Renal cortex interstitium (tissue), 15 donors: ENCODE data around the gene BSG. TPM values are rescaled to one million over a fixed set of nuclear protein-coding genes. Genes with fewer than 3 reads are reported as not detected.
A peak's percentile ranks its signal among the peaks of the same experiment; 100 is the strongest.

Experiments used
- DNase-seq, 11 donors: peaks; one replicate each; pipeline ENCODE4 v3.0.0-alpha.2; 2013; ENCODE audit warnings: low read depth in 9 of 11, low spot score in 4 of 11; ENCODE audit errors: extremely low read depth in 1 of 11
- long read RNA-seq, 16 experiments: transcript quantifications; one replicate each; lab custom pipeline, GENCODE V29; 2026
- polyA plus RNA-seq, 3 donors: library from polyadenylated mRNA; unstranded; fragments of 120-200 nt; gene quantifications; one replicate each; pipeline ENCODE4 v1.2.1, GENCODE V29; 2013; ENCODE audit not compliant: insufficient read length in 3 of 3

The BSG gene
- polyA plus RNA-seq, result 100 to 1,000 TPM; 359 to 541 (median 496) TPM
- long read RNA-seq, donor 1, transcript BSG-206 (3 exons, 582 nt), result major isoform, 6 of 215 reads
- long read RNA-seq, donor 1, partial matches to known transcripts, result 37 of 215 reads
- long read RNA-seq, donor 1, other reads (novel, unspliced or antisense), result 168 of 215 reads
- long read RNA-seq, donor 2, partial matches to known transcripts, result 36 of 214 reads
- long read RNA-seq, donor 2, other reads (novel, unspliced or antisense), result 172 of 214 reads
- long read RNA-seq, donor 3, transcript BSG-210 (2 exons, 611 nt), result minor isoform, 10 of 546 reads
- long read RNA-seq, donor 3, transcript BSG-206 (3 exons, 582 nt), result major isoform, 17 of 546 reads
- long read RNA-seq, donor 3, partial matches to known transcripts, result 150 of 546 reads
- long read RNA-seq, donor 3, other reads (novel, unspliced or antisense), result 369 of 546 reads
- long read RNA-seq, donor 4, transcript BSG-210 (2 exons, 611 nt), result minor isoform, 7 of 247 reads
- long read RNA-seq, donor 4, transcript BSG-206 (3 exons, 582 nt), result major isoform, 12 of 247 reads
- long read RNA-seq, donor 4, partial matches to known transcripts, result 43 of 247 reads
- long read RNA-seq, donor 4, other reads (novel, unspliced or antisense), result 185 of 247 reads
- long read RNA-seq, donor 5, result 0 reads
- long read RNA-seq, donor 6, transcript BSG-210 (2 exons, 611 nt), result major isoform, 9 of 325 reads
- long read RNA-seq, donor 6, transcript BSG-206 (3 exons, 582 nt), result minor isoform, 5 of 325 reads
- long read RNA-seq, donor 6, partial matches to known transcripts, result 71 of 325 reads
- long read RNA-seq, donor 6, other reads (novel, unspliced or antisense), result 239 of 325 reads
- long read RNA-seq, donor 7, transcript BSG-206 (3 exons, 582 nt), result minor isoform, 12 of 352 reads
- long read RNA-seq, donor 7, transcript BSG-210 (2 exons, 611 nt), result major isoform, 17 of 352 reads
- long read RNA-seq, donor 7, partial matches to known transcripts, result 63 of 352 reads
- long read RNA-seq, donor 7, other reads (novel, unspliced or antisense), result 260 of 352 reads
- long read RNA-seq, donor 8, result 0 reads
- long read RNA-seq, donor 9, transcript BSG-206 (3 exons, 582 nt), result major isoform, 13 of 286 reads
- long read RNA-seq, donor 9, transcript BSG-210 (2 exons, 611 nt), result major isoform, 13 of 286 reads
- long read RNA-seq, donor 9, partial matches to known transcripts, result 231 of 286 reads
- long read RNA-seq, donor 9, other reads (novel, unspliced or antisense), result 29 of 286 reads
- long read RNA-seq, donor 10, transcript BSG-210 (2 exons, 611 nt), result minor isoform, 13 of 426 reads
- long read RNA-seq, donor 10, transcript BSG-206 (3 exons, 582 nt), result major isoform, 19 of 426 reads
- long read RNA-seq, donor 10, partial matches to known transcripts, result 156 of 426 reads
- long read RNA-seq, donor 10, other reads (novel, unspliced or antisense), result 238 of 426 reads
- long read RNA-seq, donor 11, transcript BSG-206 (3 exons, 582 nt), result minor isoform, 8 of 253 reads
- long read RNA-seq, donor 11, transcript BSG-210 (2 exons, 611 nt), result major isoform, 10 of 253 reads
- long read RNA-seq, donor 11, partial matches to known transcripts, result 45 of 253 reads
- long read RNA-seq, donor 11, other reads (novel, unspliced or antisense), result 190 of 253 reads
- long read RNA-seq, donor 12, transcript BSG-210 (2 exons, 611 nt), result major isoform, 6 of 90 reads
- long read RNA-seq, donor 12, partial matches to known transcripts, result 11 of 90 reads
- long read RNA-seq, donor 12, other reads (novel, unspliced or antisense), result 71 of 90 reads
- long read RNA-seq, donor 13, result 0 reads
- long read RNA-seq, donor 14, transcript BSG-206 (3 exons, 582 nt), result major isoform, 7 of 230 reads
- long read RNA-seq, donor 14, transcript BSG-210 (2 exons, 611 nt), result minor isoform, 6 of 230 reads
- long read RNA-seq, donor 14, partial matches to known transcripts, result 32 of 230 reads
- long read RNA-seq, donor 14, other reads (novel, unspliced or antisense), result 185 of 230 reads
- long read RNA-seq, donor 15, transcript BSG-206 (3 exons, 582 nt), result major isoform, 6 of 152 reads
- long read RNA-seq, donor 15, transcript BSG-210 (2 exons, 611 nt), result major isoform, 6 of 152 reads
- long read RNA-seq, donor 15, partial matches to known transcripts, result 27 of 152 reads
- long read RNA-seq, donor 15, other reads (novel, unspliced or antisense), result 113 of 152 reads
- long read RNA-seq, donor 16, transcript BSG-206 (3 exons, 582 nt), result minor isoform, 16 of 929 reads
- long read RNA-seq, donor 16, transcript BSG-210 (2 exons, 611 nt), result major isoform, 26 of 929 reads
- long read RNA-seq, donor 16, partial matches to known transcripts, result 818 of 929 reads
- long read RNA-seq, donor 16, other reads (novel, unspliced or antisense), result 68 of 929 reads

DNA sequence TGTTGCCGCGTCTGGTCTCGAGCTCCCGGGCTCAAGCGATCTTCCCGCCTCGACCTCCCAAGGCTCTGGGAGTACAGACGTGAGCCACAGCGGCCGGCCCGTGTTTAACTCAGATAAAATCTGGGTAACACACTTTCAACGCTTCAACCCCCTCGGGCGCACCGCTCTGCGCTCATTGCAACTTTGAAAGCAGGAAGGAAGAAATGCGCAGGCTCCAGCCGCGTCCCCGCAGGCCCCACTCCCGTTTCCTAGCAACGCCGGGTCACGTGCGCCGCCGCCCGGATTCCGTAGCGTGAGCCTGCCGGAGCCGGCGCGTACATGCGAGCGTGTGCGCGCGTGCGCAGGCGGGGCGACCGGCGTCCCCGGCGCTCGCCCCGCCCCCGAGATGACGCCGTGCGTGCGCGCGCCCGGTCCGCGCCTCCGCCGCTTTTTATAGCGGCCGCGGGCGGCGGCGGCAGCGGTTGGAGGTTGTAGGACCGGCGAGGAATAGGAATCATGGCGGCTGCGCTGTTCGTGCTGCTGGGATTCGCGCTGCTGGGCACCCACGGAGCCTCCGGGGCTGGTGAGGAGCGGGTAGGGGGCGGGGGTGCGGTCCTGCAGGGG lies at the start of gene BSG:
BSG (plus strand) TSS at position 457 of the 603 bp plus-strand sequence; CDS start at position 496, 39 bp downstream.
- peak; percentile 93 to 98 (median 96) for DNase-seq

DNA sequence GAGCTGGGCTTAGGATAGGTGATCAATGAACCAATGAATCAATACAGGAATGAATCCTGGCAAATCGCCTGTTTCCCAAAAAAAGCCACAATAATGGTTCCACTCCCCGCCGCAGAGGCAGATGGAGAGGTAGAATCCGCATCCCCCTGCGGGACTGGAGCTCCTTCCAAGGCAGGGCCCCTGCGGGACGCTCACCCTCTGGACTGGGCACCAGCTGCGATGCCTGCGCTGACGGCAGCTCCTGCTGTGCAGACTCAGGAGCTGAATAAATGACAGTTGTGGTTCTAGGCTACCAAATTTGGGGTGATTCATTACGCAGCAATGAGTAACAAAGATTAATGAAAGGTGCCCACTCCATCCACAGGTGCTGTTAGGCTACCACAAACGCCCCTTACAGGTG lies 49.7 kb upstream of the BSG start:
- DNase-seq, result no peak

GRCh38 chr19:524062-524674 lies 48.2 kb upstream of the BSG start:
- no peak for DNase-seq

- no peak for DNase-seq
Observed at GRCh38 chr19:525029-525428, 47.4 kb upstream of the BSG start.

DNA sequence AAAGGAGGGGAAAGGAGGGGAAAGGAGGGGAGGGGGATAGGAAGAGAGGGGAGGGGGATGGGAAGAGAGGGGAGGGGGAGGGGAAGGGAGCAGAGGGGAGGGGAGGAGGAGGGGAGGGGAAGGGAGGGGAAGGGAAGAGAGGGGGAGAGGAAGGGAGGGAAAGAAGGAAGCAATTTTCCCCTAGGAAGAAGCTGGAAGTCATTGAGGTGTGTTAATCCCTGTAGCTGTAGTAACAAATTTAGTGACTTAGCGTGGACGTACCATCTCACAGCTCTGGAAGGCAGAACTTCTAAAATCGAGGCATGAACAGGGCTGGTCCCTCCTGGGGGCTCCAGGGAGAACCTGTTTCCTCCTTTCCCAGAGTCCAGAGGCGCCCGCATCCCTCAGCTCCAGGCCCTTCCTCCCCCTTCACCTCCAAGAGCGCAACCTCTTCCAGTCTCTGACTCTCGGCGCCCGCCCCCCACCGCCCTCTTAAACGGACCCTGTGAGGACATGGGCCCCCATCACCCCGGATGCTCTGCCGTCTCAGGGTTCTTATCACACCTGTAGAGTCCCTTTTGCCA lies 46.5 kb upstream of the BSG start:
- DNase-seq, result no peak

DNA sequence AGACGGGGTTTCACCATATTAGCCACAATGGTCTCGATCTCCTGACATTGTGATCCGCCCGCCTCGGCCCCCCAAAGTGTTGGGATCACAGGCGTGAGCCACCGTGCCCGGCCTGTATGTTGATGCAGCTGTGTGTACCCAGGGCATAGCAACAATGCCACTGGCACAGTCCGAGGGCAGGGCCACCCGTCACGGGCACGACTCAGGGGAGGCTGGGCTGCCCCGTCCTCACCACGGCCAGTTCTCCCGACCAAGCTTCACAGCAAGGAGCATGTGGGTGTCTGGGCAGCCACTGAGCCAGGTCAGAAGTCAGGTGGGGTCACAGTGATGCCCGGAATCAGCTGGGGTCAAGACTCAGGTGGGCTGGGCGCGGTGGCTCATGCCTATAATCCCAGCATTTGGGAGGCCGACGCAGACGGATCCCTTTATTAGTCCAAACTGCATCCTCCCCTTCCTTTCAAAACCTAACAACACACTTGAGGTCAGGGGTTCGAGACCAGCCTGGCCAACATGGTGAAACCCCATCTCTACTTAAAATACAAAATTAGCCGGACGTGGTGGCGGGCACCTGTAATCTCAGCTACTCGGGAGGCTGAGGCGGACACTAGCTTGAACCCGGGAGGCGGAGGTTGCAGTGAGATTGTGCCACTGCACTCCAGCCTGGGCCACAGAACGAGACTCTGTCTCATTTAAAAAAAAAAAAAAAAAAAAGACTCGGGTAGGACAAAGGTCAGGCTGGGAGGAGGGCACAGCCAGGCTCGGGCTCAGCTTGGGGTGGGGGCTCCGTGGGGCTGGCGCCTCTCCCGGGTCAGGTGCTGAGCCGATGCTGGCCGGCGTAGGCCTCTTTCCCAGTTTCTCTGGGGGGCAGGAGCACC lies 42.0 kb upstream of the BSG start:
- DNase-seq, result no peak

DNA sequence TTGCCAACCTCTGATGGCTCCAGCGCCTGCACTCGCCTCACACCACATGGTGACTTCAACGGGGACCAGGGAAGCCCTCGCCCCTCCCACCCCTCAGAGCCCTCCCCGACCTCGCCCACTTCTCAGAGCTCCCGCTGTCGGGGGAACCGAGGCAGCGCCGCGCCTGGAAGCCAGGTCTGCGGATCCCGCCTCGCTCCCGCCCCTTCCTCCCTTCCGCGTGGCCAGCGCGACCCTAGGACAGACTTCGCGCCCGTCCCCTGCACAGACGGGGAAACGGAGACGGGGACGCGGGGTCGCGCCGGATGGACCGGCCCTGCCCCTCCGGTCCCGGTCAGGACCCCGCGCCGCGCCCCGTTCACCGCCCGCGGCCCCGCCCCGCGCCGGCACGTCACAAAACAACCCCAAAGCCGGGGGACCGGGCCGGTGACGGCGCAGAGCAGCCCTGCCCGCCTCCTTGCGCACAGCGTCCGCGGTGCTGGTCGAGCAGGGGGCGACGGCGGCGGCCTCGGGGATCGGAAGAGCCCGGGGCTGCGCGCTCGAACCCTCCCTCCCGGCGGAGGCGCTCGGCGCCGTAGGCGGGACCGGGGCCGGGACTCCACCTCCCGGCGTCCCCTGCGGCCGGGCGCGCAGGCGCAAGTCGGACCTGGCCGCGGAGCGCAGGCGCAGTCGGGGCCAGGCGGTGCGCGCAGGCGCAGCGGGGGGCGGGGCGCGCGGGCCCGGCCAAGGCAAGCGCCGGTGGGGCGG lies 41.2 kb upstream of the BSG start:
- DNase-seq, result peak in 7 of 11 donors; percentile 72 to 84 (median 83)

GRCh38 chr19:531753-532560 lies 40.4 kb upstream of the BSG start, which contains the start of gene CDC34:
Gene CDC34, plus strand, starts transcription at chr19:531760. Its CDS starts 172 bp downstream, at chr19:531932.
- no peak for DNase-seq

- peak in 2 of 11 donors; percentile 72 to 78 for DNase-seq
Observed at GRCh38 chr19:532561-533363, 39.6 kb upstream of the BSG start.

DNA sequence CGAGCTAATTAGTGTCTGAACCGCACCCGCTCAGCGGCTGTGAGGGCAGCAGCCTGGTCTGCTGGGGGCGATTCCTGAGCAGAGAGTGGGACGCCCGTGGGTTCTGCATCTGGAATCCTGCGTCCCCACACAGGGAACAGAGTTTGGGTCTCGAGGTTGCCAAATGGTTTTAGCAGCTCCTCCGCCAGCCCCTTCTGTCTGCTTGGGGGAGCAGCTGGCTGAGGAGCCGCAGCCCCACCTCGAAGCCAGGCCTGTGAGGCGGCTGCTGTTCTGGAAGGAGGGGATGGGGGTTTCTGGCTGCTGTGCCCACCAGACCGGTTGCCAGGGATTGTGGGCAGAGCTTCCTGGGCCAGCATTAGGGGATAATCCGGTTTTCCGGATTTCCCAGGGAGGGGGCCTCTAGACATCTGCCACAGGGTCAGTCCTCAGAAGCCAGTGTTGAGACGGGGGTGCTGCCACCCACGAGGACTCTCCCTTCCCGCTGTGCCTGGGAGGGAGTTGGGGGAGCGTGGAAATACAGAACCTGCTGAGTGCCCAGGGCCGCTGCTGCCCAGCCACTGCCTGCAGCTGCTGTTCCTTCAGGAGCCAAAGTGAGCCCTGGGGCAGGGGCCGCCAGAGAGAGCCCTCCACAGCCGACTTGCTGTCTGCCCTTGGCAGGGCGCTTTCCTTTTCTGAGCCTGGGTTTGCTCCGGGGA lies 38.9 kb upstream of the BSG start:
- no peak for DNase-seq

- DNase-seq, result no peak
Observed at GRCh38 chr19:534088-534487, 38.3 kb upstream of the BSG start.
